Erythroblast (primary cell): Measurements from ENCODE around the gene TSHZ2.

Experiments used
- GATA1 ChIP-seq: IDR thresholded peaks from 2 replicates; pipeline ENCODE4 v1.6.1; 2011; ENCODE audit warnings: low read depth, mild to moderate bottlenecking, control low read depth, low read length, moderate library complexity
- POLR2A ChIP-seq: IDR thresholded peaks from 2 replicates; pipeline ENCODE4 v1.6.1; 2011; ENCODE audit warnings: mild to moderate bottlenecking, low read length

GRCh38 chr20:52991830-52992229 lies 19.7 kb downstream of the TSHZ2 start:
- TF ChIP-seq POLR2A (no peak), GATA1 (no peak)
